HG02943 (cell line): ENCODE data around the gene PTPRN2.

Experiments
- ATAC-seq: cut with Tn5 transposase; IDR thresholded peaks from one replicate; pipeline ENCODE4 v1.9.1; 2021; ENCODE audit warnings: mild to moderate bottlenecking, low read depth, moderate library complexity; ENCODE audit not compliant: unreplicated experiment

The PTPRN2 gene

DNA sequence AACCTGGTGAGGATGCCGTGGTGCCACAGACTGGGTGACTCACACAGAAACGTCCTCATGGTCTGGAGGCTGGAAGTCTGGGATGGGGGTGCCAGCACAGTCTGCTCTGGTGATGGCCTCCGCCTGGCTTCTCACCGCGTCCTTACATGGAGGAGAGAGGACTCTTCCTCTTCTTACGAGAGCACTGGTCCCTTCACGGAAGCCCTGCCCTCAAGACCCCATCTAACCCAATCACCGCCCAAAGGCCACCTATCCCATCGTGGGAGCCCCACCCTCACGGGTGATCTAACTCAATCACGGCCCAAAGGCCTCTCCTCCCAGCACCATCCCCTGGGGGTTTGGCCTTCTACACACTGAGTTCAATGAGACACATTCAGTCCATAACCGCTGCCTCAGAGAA is 137.7 kb downstream of the PTPRN2 start:
- no peak for ATAC-seq

DNA sequence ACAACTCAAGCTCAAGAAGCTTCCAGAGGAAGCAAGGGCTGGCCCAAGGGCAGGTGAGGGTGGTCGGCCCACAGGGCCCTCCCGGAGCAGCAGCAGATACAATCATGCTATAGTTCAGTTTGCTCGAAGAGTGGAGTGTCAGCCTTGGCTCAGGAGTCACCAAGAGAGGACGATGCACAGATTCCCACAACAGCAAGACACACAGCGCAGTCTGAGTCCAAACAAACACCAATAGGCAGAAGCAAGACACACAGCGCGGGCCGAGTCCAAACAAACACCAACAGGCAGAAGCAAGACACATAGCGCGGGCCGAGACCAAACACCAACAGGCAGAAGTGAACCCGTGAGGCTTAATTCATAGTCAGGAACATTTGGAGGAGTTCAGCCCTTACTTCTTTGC is 138.4 kb downstream of the PTPRN2 start:
- ATAC-seq: no peak

DNA sequence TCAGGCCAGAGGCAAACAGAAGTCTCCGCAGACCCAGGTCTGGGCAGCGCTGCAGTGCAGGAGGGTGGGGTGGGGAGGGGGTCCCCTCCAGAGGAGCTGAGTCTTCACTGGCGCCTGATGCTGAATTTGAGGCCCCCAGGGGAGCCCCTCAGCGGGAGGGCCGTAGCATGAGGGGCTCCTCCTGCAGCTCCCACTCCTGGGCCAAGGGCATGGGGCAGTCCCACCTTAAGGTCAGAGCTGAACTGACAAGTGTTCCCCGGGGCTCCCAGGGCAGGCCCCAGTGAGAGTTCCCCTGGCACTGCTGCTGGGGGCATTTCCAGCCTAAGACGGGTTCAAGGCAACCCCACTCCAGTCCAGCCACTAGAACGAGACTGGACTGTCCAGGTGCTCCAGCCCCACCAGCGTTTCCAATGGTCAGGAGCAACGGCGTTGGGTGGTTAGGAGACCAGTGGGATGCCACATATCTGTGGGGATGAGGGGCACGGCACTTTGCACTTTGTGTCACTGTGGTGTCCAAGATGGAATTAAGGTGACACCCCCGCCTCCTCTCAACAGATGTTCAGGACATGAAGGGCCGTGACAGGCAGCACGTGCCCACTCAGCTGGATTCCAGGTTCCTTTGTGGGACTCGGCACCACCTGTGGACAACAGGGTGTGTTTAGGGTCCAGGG is 139.1 kb downstream of the PTPRN2 start:
- no peak for ATAC-seq

DNA sequence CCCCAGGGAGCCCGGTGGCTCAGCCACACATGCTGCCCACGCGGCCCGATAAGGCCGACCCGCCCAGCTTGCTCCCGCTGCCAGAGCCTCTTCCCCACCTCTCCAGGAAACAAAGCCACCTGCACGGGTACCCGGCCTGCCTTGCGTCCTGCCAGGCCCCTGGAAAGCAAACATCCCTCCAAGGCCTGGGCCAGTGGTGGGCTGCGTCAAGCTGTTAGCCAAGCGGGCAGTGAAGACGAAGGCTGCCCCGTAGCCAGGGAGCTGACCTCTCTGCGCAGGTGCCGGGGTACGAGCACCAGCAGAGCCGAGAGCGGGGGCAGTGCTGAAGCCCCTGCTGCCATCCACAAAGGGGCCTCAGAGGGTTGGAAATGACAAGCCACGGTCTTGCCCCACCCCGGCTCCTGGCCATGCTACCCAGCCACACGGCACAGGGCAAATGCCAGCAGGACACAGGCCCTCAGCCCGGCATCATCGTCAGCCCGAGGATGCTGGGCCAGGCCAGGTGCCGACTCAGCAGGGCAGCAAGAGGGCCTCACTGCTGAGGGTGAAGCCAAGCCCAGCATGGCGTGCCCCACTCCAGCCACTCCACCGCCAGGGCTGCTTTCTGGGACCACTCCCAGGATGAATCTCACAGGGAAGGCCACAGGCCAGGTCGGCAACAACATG is 140.0 kb downstream of the PTPRN2 start:
- ATAC-seq: no peak

DNA sequence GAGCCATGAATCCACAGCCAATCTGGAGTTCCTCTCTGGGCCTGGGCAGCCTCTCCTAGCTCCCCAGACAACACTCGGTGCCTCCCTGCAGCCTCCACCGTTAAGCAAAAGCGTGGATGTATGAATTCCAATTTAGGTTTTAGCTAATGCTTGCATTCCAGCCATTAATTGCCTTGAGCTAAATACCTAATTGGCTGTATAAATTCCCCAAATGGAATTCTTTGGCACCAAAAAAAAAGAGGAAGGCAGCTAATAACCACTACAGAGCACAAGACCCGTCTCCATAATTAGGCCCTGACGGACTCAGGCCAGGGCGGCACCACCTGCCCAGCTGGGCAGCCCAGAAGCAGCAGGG is 140.5 kb downstream of the PTPRN2 start:
- no peak for ATAC-seq

DNA sequence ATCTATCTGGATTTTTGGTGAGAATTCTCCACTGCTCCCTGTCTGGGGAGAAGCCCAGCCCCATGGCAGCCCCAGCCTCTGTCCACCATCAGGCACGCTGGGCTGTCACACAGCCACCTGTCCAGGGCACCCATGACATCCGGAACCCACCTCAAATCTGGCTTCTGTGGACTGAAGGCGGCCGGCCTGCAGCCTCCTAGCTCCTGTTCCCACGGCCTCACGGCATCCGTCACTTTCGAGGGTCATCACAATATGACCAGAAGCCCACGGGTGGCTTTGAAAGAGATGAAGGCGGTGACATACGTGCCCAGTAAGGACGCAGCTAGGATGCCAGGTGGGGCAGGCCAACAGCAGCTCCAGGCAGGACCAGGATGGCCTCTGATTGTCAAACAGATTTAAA is 140.9 kb downstream of the PTPRN2 start:
- ATAC-seq: no peak

DNA sequence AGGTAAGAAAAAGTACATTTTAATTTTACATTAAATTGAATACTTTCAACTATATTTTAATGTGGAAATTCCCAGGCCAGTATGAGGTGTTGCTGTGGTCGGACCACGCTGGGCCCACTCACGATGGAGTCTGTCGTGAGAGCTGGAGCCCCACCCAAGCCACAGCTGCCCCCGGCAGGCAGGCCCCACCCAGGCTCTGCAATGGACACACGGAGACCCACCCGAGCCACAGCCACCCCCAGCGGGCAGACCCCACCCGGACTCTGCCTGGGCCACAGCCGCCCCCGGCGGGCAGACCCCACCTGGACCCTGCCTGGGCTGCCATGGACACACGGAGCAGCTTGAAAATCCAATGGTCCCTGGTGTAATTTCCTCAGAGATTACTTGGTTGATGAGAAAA is 141.3 kb downstream of the PTPRN2 start:
- ATAC-seq: no peak

DNA sequence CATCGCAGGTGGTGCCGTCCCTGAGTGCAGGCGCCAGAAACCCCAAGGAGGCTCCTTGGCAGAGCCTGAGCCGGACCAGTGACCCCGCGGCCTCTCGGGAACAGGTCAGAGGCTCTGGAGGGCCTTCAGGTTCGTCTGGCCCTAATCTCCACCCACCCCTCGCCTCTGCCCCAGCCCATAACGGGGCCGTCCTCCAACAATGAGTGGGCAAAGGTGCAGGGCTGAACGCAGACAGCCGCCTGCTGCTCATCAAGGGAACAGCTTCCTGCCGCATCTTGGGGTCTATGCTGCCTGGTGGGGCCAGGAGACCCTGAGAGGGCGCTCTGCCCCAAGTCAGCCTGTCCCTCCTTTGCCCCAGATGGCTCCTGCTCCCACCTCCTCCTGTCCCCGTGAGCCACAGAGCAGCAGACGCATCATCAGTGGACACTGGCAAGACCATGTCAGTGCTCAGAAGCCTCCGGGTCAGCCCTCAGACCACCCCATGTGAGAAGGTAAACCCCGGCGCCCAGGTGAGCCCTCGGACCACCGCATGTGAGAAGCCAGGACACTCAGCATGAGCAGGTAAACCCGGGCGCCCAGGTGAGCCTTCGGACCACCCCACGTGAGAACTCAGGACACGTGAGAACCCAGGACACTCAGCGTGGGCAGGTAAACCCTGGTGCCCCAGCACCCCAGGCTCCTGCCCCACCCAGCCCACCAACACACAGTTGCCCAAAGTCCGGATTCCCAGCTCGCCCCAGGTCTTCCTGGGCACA is 142.0 kb downstream of the PTPRN2 start:
- ATAC-seq: no peak

DNA sequence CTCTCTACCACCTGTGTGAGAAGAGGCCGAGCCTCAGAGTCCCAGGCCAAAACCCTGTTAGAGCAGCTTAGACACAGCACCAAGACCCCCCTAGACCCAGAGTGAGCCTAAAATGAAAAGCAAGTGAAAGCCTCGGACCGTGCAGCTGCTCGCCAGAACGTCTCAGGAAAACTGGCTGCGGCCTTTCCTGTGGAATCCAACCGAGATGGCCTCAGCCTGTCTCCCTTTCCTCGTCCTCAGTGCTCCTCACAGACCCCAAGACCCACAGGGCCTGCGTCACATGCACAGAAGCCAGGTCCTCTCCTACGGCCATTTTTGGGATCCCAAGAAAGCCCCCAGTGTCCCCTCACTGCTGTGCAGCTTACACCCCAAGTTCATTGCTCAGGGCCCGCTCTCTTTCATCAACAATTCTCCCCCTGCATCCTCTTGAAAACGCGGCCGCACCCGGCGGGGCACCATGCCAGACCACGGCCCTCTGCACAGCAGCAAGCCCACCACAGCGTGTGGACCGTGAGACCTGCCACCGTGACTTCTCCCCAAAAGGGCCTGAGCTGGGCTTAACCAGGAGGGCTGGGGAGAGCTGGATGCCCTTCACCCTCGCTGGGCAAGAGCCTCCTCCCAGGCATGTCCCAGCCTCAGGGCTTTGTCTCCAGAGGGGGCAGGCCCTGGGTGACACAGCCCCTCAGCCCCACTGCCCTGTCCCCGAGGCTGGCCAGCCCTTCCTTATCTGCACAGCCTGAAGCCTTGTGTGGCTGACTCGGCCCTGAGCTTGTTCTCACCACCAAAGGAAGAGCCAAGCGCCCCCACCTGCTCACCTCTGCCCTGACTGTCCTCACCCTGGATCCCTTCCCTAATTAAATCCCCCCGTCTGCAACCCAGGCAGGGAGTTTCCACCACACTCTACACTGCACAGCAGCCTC is 142.9 kb downstream of the PTPRN2 start:
- no peak for ATAC-seq

DNA sequence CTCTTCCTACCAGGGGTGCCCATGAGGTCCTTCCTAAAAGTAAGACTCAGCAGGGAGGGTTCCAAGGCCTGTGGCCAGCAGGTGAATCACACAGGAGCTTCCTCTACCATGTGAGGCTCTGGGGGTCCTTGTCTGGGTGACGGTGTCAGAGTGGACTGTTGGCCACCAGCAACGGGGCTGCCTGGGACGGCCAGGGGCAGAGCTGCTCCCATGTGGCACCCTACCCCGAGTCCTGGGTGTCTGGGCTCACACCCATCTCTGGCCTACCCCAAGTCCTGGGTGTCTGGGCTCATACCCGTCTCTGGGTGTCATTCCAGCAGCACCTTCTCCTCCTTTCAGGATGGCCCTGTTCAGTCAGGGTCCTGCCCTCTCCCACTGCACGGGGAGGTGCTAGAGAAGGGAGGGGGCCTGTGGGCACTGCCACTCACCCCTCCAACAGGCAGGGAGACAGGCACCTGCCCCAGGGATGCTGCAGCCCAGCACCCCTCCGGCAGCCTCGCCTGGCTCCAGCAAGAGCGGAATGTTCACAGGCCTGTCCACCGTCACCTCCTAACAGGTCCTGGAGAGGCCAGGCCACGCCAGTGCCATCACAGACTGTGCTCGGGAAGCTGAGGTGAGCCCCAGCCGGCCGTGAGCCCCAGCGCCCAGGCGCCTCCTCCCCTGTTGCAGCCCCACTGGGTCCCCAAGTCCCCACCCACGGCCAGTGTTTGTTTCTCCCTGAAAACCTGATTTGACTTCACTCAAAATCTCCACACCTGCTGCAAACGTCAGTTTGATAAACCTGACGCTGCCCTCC is 143.7 kb downstream of the PTPRN2 start:
- ATAC-seq: no peak

DNA sequence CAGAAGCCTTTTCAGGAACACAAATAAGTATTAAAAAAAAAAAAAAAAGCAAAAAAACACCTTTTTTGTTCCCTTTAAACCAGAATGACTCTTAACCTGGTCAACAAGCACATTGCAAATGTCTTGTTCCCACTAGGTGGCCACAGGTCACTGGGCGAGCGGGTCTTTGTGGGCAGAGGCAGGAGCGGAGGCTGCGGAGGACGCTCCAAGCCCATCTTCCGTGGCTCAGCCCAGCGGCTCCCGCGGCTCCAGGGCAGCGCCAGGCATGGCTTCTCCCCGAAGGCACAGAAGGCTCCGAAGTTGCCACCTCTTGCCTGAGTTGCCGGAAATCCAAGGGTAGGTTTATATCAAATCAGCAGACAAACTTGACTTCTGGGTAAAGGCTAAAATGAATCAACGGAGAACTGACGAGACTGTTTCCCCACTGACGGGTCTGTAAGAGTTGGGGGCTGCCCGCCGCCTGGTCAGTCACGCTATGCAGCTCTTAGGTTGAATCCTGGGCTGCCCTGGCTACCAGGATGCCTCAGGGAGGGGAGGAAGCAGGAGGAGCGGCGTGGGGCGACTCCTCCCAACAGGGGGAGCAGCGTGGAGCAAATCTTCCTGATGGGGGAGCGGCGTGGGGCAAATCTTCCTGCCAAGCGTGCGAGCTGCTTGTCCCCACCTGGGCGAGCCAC is 144.5 kb downstream of the PTPRN2 start:
- no peak for ATAC-seq

DNA sequence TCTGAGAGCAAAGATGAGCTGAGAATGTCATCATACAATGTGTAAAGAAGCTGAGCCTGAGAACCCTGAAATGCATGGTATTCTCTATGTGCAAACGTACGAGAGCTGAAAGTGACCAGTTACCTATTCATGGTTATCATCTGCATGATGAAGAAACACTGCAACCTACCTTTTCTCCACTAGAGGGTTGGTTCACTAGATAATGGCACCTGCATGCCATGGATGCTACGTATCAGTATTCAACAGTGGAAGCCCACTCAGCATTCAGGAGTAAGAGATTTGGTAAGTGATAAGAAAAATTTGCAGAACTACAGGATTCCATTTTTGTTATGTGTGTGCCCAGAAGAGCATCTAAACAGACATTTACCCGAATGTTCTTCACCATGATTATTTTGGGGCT is 145.4 kb downstream of the PTPRN2 start:
- no peak for ATAC-seq

DNA sequence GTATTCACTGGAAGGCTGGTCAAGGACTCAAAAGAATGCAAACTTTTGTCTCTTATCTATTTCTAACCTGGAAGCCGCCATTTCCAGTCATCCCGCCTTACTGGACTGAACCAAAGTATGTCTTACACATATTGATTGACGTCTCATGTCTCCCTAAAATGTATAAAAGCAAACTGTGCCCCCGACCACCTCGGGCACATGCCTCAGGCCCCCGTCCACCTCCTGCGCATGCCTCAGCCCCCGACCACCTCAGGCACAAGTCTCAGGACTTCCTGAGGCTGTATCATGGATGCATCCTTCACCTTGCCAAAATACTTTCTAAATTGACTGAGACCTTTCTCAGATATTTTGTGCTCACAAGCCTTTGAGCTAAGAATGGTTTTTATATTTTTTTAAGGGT is 148.6 kb downstream of the PTPRN2 start:
- no peak for ATAC-seq

DNA sequence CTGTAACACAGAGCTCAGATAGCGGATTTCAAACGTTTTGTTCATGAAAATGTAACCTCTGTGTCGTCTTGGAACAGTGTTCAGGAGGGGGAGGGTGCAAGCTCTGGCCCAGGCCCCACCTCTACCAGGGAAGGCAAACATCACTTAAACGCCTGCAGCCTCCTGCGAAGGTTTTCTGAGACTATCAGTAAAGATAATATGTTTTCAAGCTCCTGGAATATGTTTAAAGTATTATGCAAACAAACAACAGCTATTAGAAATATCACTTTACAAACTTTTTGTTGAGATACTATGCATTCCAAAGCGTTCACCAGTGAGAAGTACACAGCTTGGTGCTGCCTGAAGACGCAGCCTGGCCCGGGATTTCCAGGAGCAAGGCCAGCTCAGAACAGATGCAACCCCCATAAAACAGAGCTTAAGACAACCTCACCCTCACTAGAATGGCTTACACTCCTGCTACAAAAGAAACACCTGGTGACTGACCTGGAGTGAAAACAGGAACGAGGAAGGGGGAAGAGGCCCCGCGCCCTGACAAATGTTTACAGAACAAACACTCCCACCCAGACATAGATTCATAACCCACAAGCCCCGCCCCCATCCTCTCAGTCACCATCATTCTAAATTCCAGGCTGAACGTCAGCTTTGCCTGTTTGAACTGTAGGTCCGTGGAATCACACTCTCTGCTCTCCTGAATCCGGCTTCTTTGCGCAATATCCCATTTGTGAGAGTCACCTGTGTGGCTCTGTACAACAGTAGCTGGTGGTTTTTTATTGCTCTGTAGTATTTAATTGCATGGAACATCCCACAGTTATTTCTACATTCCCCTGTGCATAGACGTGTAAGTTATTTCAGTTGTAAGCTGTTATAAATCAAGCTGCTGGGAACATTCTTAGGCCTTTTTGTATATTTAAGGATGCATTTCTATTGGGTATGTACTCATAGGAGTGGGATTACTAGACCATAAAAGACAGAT is 155.0 kb downstream of the PTPRN2 start:
- no peak for ATAC-seq

DNA sequence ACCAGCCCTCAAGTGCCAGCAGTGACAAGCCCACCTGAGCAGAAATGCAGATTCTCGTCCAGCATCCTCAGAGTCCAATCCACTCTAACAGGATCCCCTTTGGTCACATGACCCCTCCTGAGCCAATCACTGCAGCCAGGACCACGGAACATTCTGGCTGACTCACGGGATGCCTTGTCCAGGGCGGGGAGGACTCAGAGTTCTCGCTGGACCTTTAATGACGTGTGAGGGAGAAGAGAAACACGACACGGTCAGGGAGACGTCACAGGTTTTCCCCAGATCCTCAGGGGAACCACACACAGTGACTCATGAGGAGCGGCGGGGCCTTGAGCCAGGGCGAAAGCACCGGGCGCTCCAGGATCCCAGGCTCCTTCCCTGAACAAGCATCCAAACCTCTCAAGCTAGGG is 155.7 kb downstream of the PTPRN2 start:
- ATAC-seq: no peak

DNA sequence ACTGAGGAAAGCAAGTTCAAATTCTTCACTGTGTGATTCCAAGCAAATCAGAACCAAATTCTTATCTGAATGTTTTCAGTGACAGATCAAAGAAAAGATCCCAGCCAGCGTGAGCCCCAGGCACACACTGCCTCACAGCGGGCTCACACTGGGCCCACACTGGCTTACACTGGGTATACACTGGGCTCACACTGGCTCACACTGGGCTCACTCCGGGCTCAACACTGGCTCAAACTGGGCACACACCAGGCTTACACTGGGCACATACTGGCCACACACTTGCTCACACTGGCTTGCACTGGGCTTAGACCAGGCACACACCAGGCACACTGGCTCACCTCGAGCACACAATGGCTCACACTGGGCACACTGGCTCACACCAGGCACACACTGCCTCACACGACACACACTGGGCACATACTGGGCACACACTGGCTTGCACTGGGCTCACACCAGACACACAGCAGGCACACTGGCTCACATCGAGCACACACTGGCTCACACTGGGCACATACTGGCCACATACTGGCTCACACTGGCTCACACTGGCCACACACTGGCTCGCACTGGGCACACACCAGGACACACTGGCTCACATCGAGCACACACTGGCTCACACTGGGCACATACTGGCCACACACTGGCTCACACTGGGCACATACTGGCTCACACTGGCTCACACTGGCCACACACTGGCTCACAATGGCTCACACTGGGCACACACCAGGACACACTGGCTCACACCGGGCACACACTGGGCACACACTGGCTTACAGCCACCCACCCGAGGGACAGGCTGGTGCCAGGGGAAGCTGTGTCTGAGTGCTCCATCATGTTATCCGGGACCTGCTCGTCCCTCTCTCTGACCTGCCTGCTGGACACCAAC is 156.3 kb downstream of the PTPRN2 start:
- no peak for ATAC-seq

DNA sequence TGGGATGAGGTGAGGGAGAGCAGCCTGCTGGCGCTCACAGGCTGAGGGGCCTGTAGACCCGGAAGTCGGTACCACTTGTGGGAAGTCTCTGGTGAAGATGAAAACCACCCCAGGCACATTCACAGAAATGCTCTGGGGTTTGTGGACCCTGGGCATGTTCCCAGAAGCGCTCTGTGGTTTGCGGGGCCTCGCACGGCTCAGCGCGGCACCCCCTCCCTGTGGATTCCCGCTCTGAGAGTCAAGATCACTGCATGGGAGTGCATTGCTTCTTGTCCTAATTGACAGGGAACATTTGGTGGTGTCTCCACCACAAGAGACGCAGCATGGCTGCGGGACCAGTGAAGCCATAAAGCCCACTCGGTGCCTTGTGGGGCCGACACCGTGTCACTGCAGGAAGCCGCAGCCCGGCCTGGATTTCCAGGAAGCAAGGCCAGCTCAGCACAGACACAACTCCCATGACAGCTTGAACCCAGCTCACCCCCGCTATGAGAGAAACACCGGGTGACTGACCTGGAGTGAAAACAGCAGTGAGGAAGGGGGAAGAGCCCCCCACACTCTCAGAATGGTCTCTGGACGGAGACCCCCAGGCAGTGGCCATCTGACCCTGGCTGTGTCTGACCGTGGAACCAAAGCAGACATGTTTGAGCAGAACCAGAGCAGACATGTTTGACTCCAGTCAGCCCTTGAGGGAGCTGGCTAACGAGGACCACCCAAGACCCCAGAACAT is 157.2 kb downstream of the PTPRN2 start:
- no peak for ATAC-seq
